PFSK-1 (cell line): ENCODE data around the gene SETD5.

Source experiments
- POLR2AphosphoS5 ChIP-seq: IDR thresholded peaks from 2 replicates; pipeline ENCODE4 v1.6.1; 2012; ENCODE audit warnings: low read depth, mild to moderate bottlenecking, control low read depth, low read length, moderate library complexity
- SIN3A ChIP-seq: IDR thresholded peaks from 2 replicates; pipeline ENCODE4 v1.6.1; 2012; ENCODE audit warnings: mild to moderate bottlenecking, low read length, moderate library complexity, borderline replicate concordance; ENCODE audit not compliant: insufficient read depth
- TAF1 ChIP-seq: IDR thresholded peaks from 2 replicates; pipeline ENCODE4 v1.6.1; 2012; ENCODE audit warnings: low read length, control low read depth, borderline replicate concordance; ENCODE audit not compliant: insufficient read depth
- TF ChIP-seq, protein P1 (sequence below), 2 experiments: IDR thresholded peaks; 2 replicates each; pipeline versions ENCODE4 v1.6.1 to v1.8.0; 2011 to 2012; ENCODE audit warnings: low read depth in 2 of 2, low read length in 2 of 2, control low read depth in 1 of 2, inconsistent platforms in 1 of 2, mild to moderate bottlenecking in 1 of 2, moderate library complexity in 1 of 2; ENCODE audit not compliant: insufficient read depth in 1 of 2

DNA sequence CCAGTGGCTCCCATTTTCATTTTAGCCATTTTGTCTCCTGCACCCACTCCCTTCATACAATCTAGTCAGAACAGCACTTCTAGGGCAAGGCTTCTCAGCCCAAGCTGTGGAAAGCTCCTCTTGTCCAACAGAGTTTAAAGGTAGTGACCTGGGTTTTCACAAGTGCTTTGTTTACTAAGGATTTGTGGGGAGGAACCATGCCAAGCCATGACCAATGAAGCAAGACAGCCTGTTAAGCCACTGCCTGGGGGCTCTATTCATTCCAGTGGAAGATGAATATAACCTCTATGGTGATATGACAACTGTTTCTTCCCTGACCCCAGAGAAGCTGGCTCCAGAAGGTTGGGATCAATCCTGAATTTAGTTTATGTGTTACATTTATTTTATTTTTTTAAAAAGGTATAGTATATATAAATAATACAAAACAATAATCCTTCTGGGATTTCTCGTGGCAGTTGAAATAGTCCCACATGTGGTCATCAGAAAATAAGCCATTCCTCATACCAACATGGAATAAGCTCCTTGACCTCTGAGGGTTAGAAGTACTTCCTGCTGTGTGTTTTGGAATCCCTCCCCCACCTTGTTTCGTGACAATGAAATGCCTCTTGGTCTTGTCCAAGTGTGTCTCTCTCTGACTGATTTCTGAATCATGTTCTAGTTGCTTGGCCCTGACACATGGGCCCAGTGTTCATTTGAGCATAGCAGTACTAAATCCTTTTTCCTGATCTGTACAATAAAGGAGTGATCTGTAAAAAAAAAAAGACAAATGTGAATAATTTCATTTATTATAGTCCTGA, 47.9 kb upstream of the SETD5 start:
- TF ChIP-seq POLR2AphosphoS5 (no peak), TAF1 (no peak), SIN3A (no peak)
- TF ChIP-seq, protein P1, sequence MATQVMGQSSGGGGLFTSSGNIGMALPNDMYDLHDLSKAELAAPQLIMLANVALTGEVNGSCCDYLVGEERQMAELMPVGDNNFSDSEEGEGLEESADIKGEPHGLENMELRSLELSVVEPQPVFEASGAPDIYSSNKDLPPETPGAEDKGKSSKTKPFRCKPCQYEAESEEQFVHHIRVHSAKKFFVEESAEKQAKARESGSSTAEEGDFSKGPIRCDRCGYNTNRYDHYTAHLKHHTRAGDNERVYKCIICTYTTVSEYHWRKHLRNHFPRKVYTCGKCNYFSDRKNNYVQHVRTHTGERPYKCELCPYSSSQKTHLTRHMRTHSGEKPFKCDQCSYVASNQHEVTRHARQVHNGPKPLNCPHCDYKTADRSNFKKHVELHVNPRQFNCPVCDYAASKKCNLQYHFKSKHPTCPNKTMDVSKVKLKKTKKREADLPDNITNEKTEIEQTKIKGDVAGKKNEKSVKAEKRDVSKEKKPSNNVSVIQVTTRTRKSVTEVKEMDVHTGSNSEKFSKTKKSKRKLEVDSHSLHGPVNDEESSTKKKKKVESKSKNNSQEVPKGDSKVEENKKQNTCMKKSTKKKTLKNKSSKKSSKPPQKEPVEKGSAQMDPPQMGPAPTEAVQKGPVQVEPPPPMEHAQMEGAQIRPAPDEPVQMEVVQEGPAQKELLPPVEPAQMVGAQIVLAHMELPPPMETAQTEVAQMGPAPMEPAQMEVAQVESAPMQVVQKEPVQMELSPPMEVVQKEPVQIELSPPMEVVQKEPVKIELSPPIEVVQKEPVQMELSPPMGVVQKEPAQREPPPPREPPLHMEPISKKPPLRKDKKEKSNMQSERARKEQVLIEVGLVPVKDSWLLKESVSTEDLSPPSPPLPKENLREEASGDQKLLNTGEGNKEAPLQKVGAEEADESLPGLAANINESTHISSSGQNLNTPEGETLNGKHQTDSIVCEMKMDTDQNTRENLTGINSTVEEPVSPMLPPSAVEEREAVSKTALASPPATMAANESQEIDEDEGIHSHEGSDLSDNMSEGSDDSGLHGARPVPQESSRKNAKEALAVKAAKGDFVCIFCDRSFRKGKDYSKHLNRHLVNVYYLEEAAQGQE (IDR thresholded peaks at IDR 0.05; ENCODE audit: insufficient read depth in 1 of 2, low read depth in 2 of 2, low read length in 2 of 2), result no peak
